SK-N-SH (cell line): ENCODE data around the gene UBE2L6. TPM values are rescaled to one million over a fixed set of nuclear protein-coding genes. Genes with fewer than 3 reads are reported as not detected.

Experiments used
- CTCF ChIA-PET: fragments of 300-600, 350-600 bp; formaldehyde crosslinking; extraction: SDS; loops from one replicate; lab custom pipeline; 2021; lab: Yijun Ruan, JAX
- POLR2A ChIA-PET: fragments of 350-600 bp; sonication (Branson Sonifier 250); formaldehyde crosslinking; extraction: SDS; loops from one replicate; lab custom pipeline; 2020; ENCODE audit warnings: antibody characterized with exemption, inconsistent platforms; lab: Yijun Ruan, JAX
- DNase-seq: peaks from one replicate; pipeline ENCODE4 v3.0.0; 2012
- H2AFZ ChIP-seq: fragments of 200-600 bp; sonication (generic); 2 replicates; pipeline ENCODE4 v1.8.1; 2016; ENCODE audit warnings: antibody characterized with exemption, mild to moderate bottlenecking, low read depth
- H3F3A ChIP-seq: fragments of 200-600 bp; sonication (generic); replicated peaks from 2 replicates; pipeline ENCODE3; 2016; ENCODE audit warnings: antibody characterized with exemption, mild to moderate bottlenecking; ENCODE audit not compliant: insufficient read depth
- H3K27ac ChIP-seq, 2 experiments: fragments of 200-500 bp in 1 of 2; fragments of 200-600 bp in 1 of 2; sonication (Bioruptor generic) in 1 of 2; sonication (generic), shearing (Covaris generic) in 1 of 2; 2 replicates each; pipeline versions ENCODE4 v1.5.1 to v1.6.1; 2014 to 2016; ENCODE audit warnings: low read depth in 2 of 2, inconsistent platforms in 1 of 2, low read length in 1 of 2, mild to moderate bottlenecking in 1 of 2, mixed read lengths in 1 of 2
- H3K27me3 ChIP-seq: fragments of 200-600 bp; sonication (generic), shearing (Covaris generic); 2 replicates; pipeline ENCODE4 v1.6.1; 2016; ENCODE audit warnings: mixed run types; ENCODE audit not compliant: insufficient read depth
- H3K36me3 ChIP-seq, 2 experiments: fragments of 200-500 bp in 1 of 2; fragments of 200-600 bp in 1 of 2; sonication (Bioruptor generic) in 1 of 2; sonication (generic) in 1 of 2; replicated peaks in 1 of 2; 2 replicates each; pipeline versions ENCODE3 to v1.5.1; 2014 to 2016; ENCODE audit warnings: low read length in 1 of 2, mild to moderate bottlenecking in 1 of 2; ENCODE audit not compliant: insufficient read depth in 2 of 2, control insufficient read depth in 1 of 2
- H3K4me1 ChIP-seq, 2 experiments: fragments of 200-500 bp in 1 of 2; fragments of 200-600 bp in 1 of 2; sonication (Bioruptor generic) in 1 of 2; sonication (generic), shearing (Covaris generic) in 1 of 2; 2 replicates each; pipeline versions ENCODE4 v1.5.1 to v1.6.1; 2014 to 2016; ENCODE audit warnings: low read depth in 1 of 2, low read length in 1 of 2, mixed run types in 1 of 2; ENCODE audit not compliant: insufficient read depth in 2 of 2, control insufficient read depth in 1 of 2
- H3K4me2 ChIP-seq: fragments of 200-600 bp; sonication (generic), shearing (Covaris generic); 2 replicates; pipeline ENCODE4 v1.6.1; 2017; ENCODE audit warnings: mixed run types
- H3K4me3 ChIP-seq, 2 experiments: fragments of 200-500 bp in 1 of 2; fragments of 200-600 bp in 1 of 2; sonication (Bioruptor generic) in 1 of 2; sonication (generic), shearing (Covaris generic) in 1 of 2; 2 replicates each; pipeline versions ENCODE4 v1.5.1 to v1.8.1; 2014 to 2016; ENCODE audit warnings: low read depth in 2 of 2, inconsistent platforms in 1 of 2, low read length in 1 of 2, mild to moderate bottlenecking in 1 of 2, mixed read lengths in 1 of 2, moderate library complexity in 1 of 2
- H3K79me2 ChIP-seq: fragments of 200-600 bp; sonication (generic); 2 replicates; pipeline ENCODE4 v1.8.1; 2017; ENCODE audit warnings: mild to moderate bottlenecking; ENCODE audit not compliant: insufficient read depth
- H3K9ac ChIP-seq: fragments of 200-600 bp; sonication (generic); 2 replicates; pipeline ENCODE4 v1.6.1; 2017; ENCODE audit warnings: mixed run types
- H3K9me2 ChIP-seq: fragments of 200-600 bp; sonication (generic); 2 replicates; pipeline ENCODE4 v1.6.1; 2017; ENCODE audit warnings: mixed run types
- H3K9me3 ChIP-seq: fragments of 200-600 bp; sonication (generic); 2 replicates; pipeline ENCODE4 v1.6.1; 2017; ENCODE audit warnings: mixed run types, mild to moderate bottlenecking, moderate library complexity
- H4K20me1 ChIP-seq: fragments of 200-600 bp; sonication (generic); 2 replicates; pipeline ENCODE4 v1.6.1; 2017; ENCODE audit warnings: mild to moderate bottlenecking, mixed run types; ENCODE audit not compliant: insufficient read depth
- CHD2 ChIP-seq: fragments of 150-350 bp; IDR thresholded peaks from 2 replicates; pipeline ENCODE4 v1.6.1; 2018; ENCODE audit warnings: low read length; ENCODE audit not compliant: partially characterized antibody
- EZH2phosphoT487 ChIP-seq: fragments of 200-600 bp; sonication (generic); IDR thresholded peaks from 2 replicates; pipeline ENCODE4 v1.6.1; 2017; ENCODE audit warnings: low read depth, mixed run types, mild to moderate bottlenecking, antibody characterized with exemption, moderate library complexity, borderline replicate concordance
- GATA2 ChIP-seq: sonication (generic); formaldehyde crosslinking; IDR thresholded peaks from 2 replicates; pipeline ENCODE4 v1.5.0; 2020; ENCODE audit warnings: mild to moderate bottlenecking, missing genetic modification reagents
- IRF3 ChIP-seq: fragments of 150-350 bp; IDR thresholded peaks from 2 replicates; pipeline ENCODE4 v1.6.1; 2016; ENCODE audit warnings: mild to moderate bottlenecking, low read depth, low read length
- JUND ChIP-seq: IDR thresholded peaks from 2 replicates; pipeline ENCODE4 v1.4.0; 2012
- MAX ChIP-seq: IDR thresholded peaks from 2 replicates; pipeline ENCODE4 v1.4.0; 2012; ENCODE audit warnings: low read depth
- MXI1 ChIP-seq: IDR thresholded peaks from 2 replicates; pipeline ENCODE4 v1.6.1; 2012; ENCODE audit warnings: mild to moderate bottlenecking, low read depth, low read length, improper control_type of control experiment
- NFIC ChIP-seq: IDR thresholded peaks from 2 replicates; pipeline ENCODE4 v1.4.0; 2012; ENCODE audit warnings: borderline replicate concordance
- RAD21 ChIP-seq: IDR thresholded peaks from 2 replicates; pipeline ENCODE4 v1.6.1; 2012; ENCODE audit warnings: mild to moderate bottlenecking, low read length
- REST ChIP-seq: IDR thresholded peaks from 2 replicates; pipeline ENCODE4 v1.6.1; 2012; ENCODE audit warnings: mild to moderate bottlenecking, low read depth, low read length, moderate library complexity
- RFX5 ChIP-seq: IDR thresholded peaks from 2 replicates; pipeline ENCODE4 v1.6.1; 2012; ENCODE audit warnings: mild to moderate bottlenecking, improper control_type of control experiment, low read length
- SMC3 ChIP-seq: IDR thresholded peaks from 2 replicates; pipeline ENCODE4 v1.6.1; 2012; ENCODE audit warnings: low read depth, low read length, improper control_type of control experiment
- TCF12 ChIP-seq: IDR thresholded peaks from 2 replicates; pipeline ENCODE4 v1.4.0; 2012
- YY1 ChIP-seq: IDR thresholded peaks from 2 replicates; pipeline ENCODE4 v1.4.0; 2012; ENCODE audit warnings: low read depth, mild to moderate bottlenecking
- WGBS: methylation state at CpG from one replicate; pipeline ENCODE4 v1.1.6; 2017; ENCODE audit warnings: low lambda C conversion rate; 5-methylcytosine and 5-hydroxymethylcytosine counted together
- polyA plus RNA-seq, 3 experiments: library from polyadenylated mRNA; depleted of rRNA; stranded (reverse); fragments of >200 nt; gene quantifications; 2 replicates each; pipeline ENCODE4 v1.2.3, GENCODE V29; 2012

UBE2L6 gene
- polyA plus RNA-seq, 1 of the 3 experiments (the other 2 are of a cell fraction) = 77.0 TPM

DNA sequence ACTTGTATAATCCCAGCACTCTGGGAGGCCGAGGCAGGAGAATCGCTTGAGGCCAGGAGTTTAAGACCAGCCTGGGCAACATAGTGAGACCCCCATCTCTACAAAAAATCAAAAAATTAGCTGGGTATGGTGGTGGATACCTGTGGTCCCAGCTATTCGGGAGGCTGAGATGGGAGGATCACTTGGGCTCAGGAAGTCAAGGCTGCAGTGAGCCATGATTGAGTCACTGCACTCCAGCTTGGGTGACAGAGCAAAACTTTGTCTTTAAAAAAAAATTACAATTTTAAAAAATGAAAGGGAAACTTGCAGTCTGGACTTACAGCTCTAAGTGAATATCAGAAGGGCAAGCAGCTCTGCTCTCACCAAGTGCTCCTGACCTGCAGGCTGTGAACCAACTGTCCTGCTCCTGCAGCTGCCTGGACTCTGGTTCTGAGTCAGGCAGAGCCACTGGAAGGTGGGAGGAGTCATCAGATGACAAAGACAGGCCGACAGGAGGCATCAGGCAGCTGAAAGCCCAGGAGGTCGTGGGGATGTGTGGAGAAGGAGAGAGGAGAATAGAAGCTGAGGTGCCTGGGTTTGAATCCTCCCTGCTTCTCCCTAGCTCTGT lies 20.5 kb downstream of the UBE2L6 start:
- Histone ChIP-seq H3K4me3 (no peak overlapping the region), H3K79me2 (no peaks in the 10 kb centered on the region), H3K4me1 (no peaks in the 10 kb centered on the region; a peak in 1 of 4 replicates), H2AFZ (no peak overlapping the region), H4K20me1 (no peaks in the 10 kb centered on the region), H3K4me2 (no peak overlapping the region), H3K9me3 (no peaks in the 10 kb centered on the region), H3K9ac (no peak overlapping the region), H3K27ac (no peak overlapping the region), H3K27me3 (no peaks in the 10 kb centered on the region), H3K36me3 (peaks cover 0 to 20% of the 10 kb centered on the region in 2 experiments), H3F3A (no peaks in the 10 kb centered on the region), H3K9me2 (no peaks in the 10 kb centered on the region)
- TF ChIP-seq GATA2 = no peak
- TF ChIP-seq IRF3 = no peak
- no peak for TF ChIP-seq JUND
- no peak for TF ChIP-seq REST
- TF ChIP-seq RFX5 = no peak
- TF ChIP-seq MAX = no peak
- WGBS = 51% methylated on average over 5 of the region's 5 CpGs
- DNase-seq = peak; percentile 35
- CTCF ChIA-PET = interaction anchor here (1.0 to 7.6 kb wide), 5 partner anchors 20 to 98 kb away, joined by 3 to 36 read pairs (median 3); partner anchors contain the start of genes RTN4RL2 and UBE2L6
- POLR2A ChIA-PET = interaction anchor here (0.7 kb wide), 1 partner anchor 11 kb away, joined by 3 read pairs; no protein-coding TSS in a partner anchor

DNA sequence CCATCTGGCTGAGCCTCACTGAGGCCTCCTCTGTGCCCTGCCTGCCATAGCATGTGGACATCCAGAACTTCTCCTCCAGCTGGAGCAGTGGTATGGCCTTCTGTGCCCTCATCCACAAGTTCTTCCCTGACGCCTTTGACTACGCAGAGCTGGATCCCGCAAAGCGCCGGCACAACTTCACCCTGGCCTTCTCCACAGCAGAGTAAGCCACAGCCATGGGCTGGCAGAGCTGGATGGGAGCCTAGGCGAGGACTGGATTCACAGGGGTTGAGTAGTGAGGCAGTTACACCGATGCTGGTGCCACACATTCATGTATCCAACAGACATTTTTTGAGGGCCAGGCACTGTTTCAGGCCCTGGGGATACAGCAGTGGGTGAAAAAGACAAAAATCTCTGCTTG lies 21.0 kb downstream of the UBE2L6 start:
- Histone ChIP-seq H2AFZ (no peak overlapping the region), H3K9me3 (no peaks in the 10 kb centered on the region), H3K36me3 (peaks cover 0 to 14% of the 10 kb centered on the region in 2 experiments), H3K27ac (no peak overlapping the region), H3K4me3 (no peak overlapping the region), H3K4me2 (no peak overlapping the region), H3K9me2 (no peaks in the 10 kb centered on the region), H3K9ac (no peak overlapping the region), H3K27me3 (no peaks in the 10 kb centered on the region), H4K20me1 (no peaks in the 10 kb centered on the region), H3F3A (no peaks in the 10 kb centered on the region), H3K4me1 (no peaks in the 10 kb centered on the region; a peak in 1 of 4 replicates), H3K79me2 (no peaks in the 10 kb centered on the region)
- CTCF ChIA-PET = interaction anchor here (1.0 to 7.6 kb wide), 3 partner anchors 19 to 53 kb away, joined by 3 to 36 read pairs (median 5); partner anchors contain the start of gene UBE2L6
- POLR2A ChIA-PET = interaction anchor here (0.7 kb wide), 1 partner anchor 11 kb away, joined by 3 read pairs; no protein-coding TSS in a partner anchor
- no peak for TF ChIP-seq MAX
- TF ChIP-seq RAD21 = no peak
- no peak for TF ChIP-seq REST
- TF ChIP-seq SMC3 = no peak
- no peak for TF ChIP-seq TCF12
- no peak for TF ChIP-seq MXI1
- no peak for TF ChIP-seq EZH2phosphoT487
- TF ChIP-seq GATA2 = no peak
- TF ChIP-seq CHD2 = no peak
- TF ChIP-seq YY1 = no peak
- no peak for TF ChIP-seq NFIC
- no peak for DNase-seq
- 88% methylated on average over 6 of the region's 7 CpGs for WGBS
